Measurements from ENCODE around the gene BSG. TPM values are rescaled to one million over a fixed set of nuclear protein-coding genes. Genes with fewer than 3 reads are reported as not detected.

The BSG gene
- total RNA-seq, 2 donors from 2014 or later: 751 to 1,370 TPM

DNA sequence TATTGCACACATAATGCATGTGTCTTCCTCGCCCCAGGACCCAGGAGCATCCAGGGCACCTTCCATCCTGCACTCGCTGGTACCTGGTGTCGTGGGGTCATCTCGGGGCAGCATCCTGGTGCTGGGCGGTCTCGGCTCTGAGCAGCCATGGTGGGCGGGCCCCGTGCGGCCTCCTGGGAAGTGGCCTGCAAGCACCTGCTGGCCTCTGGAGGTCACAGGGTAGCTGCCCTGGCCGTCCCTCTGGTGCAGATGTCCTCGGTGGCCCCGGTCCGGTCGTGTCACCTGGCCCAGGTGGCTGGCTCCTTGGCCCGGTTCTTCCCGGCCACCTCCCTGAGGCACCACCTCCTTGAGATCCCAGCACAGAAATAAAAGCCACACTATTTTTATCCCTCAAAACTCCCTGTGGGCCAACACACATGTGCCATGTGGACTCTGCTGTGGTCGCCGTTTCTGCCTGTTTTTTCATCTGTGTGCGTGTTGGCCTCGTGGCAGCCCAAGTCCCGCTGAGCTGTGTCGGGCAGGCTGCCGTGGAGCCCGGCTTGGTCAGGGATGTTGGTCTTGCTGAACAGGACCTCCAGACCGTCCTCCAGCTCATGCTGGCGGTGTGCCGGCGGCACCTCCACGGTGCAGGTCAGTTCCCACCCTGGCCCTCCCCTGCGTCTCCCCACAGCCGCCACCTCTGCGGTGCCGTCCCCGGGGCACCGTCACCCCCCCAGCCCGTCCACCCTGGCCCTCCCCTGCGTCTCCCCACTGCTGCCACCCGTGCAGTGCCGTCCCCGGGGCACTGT is 33.6 kb upstream of the BSG start:
- intact Hi-C loops (cut with DNase I, micrococcal nuclease): no loop called here
- DNase-seq (no peak), ATAC-seq (no peak)

DNA sequence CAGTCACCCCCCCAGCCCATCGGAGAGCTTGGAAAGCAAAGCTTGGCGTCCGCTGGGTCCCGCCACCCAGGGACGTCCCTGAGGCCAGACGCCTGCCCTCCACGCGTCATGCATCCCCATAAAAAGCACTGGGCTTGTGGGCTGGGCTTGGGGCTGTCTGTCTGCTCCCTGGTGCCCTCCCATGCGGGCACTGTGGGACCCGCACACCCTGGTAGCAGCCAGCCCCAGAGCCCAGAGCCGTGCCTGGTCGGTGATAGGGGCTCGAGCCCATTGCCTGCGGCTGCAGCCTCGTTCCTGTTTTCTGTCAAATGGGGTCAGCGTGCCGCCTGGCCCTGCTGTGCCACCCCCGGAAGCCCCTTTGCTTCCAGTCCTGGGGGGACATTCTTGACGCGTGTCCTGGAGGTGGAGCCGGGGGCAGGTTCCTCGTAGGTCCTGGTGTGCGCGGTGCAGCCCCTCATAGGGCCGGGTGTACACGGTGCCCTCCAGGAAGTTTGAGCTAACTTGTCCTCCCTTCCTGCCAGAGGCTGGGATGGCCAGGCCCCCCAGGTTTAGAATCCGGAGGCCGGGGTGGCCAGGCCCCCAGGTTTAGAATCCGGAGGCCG is 32.9 kb upstream of the BSG start:
- intact Hi-C loops (cut with DNase I, micrococcal nuclease): no loop called here
- DNase-seq: no peak
- no peak for ATAC-seq

DNA sequence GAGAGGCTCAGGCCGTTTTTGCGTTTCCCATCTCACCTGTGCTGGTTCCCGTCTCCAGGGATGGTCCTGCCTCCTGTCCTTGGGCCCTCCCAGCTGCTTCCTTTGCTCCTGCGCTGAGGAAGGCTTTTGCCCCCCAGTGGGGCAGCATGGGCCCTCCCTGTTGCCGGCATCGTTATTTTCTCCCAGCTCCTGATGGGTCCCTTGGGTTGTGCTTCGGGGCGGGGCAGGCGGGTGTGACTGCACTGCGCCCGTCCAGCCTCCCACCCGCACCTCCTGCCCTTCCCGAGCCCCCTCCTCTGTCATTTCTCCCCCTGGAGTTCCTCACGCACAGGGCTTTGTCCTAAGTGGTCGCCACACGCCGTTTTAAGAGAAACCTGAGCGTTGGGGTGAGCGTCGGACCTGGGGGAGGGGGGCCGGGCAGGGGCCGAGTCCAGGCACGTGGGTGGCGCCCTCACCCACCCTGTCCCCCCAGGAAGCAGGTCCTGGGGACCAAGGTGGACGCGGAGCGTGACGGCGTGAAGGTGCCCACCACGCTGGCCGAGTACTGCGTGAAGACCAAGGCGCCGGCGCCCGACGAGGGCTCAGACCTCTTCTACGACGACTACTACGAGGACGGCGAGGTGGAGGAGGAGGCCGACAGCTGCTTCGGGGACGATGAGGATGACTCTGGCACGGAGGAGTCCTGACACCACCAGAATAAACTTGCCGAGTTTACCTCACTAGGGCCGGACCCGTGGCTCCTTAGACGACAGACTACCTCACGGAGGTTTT is 31.3 kb upstream of the BSG start:
- intact Hi-C loops (cut with DNase I, micrococcal nuclease): no loop called here
- ATAC-seq: no peak

GRCh38 chr19:541699-542098 is 30.7 kb upstream of the BSG start:
- intact Hi-C loops (cut with DNase I, micrococcal nuclease): no loop called here
- ATAC-seq: no peak

More for the DNA sequence above, 31.3 kb upstream of the BSG start:
- DNase-seq: no peak

DNA sequence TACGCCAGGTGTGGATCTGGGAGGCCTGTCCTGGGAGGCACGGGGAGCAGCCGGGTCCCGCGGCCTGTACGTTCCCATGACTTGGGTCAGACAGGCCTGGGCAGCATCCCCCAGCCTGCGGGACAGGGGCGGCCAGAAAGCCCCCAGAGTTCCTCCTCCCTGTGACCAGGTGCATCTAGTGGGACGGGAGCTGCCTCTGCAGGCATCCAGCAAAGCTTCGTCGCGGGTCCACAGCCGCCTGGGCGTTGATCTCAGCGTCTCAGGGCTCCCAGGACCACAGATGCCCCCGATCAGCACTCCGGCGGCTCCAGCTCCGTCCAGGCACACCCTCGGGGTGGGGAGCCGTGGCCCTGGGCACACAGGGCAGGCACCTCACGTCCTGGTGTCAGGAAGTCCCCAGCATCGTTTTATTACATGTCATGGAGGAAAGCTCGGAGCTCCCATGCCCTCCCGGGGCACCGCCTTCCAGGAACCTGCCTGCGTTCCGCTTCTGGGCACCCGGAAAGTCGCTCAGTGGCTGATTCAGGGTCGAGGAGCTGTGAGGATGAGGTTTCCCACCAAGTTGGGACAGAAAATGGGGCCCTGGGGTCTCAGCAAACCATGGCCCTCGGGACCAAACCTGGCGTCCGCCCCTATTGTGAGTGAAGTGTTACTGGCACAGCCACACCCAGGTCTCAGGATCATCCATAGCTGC is 30.1 kb upstream of the BSG start:
- intact Hi-C loops (cut with DNase I, micrococcal nuclease): no loop called here
- peak; percentile 9 for ATAC-seq

More at GRCh38 chr19:541699-542098, 30.7 kb upstream of the BSG start:
- no peak for DNase-seq

GRCh38 chr19:543910-544608 is 28.3 kb upstream of the BSG start, which contains the start of gene GZMM:
Gene GZMM (plus strand): TSS chr19:544053. CDS start chr19:544072, 19 bp downstream.
- DNase-seq (no peak), ATAC-seq (peak; percentile 34)
- intact Hi-C loops (cut with DNase I, micrococcal nuclease): no loop called here

More for the DNA sequence above, 30.1 kb upstream of the BSG start:
- DNase-seq: no peak

- intact Hi-C loops (cut with DNase I, micrococcal nuclease): no loop called here
- DNase-seq (no peak), ATAC-seq (no peak)
These were observed 25.3 kb upstream of the BSG start for GRCh38 chr19:547117-547516.

- intact Hi-C loops (cut with DNase I, micrococcal nuclease): no loop called here
- DNase-seq (no peak), ATAC-seq (no peak)
These were observed 24.3 kb upstream of the BSG start for GRCh38 chr19:547836-548720.

- no peak for ATAC-seq
- intact Hi-C loops (cut with DNase I, micrococcal nuclease): no loop called here
- peak in 1 of 2 donors; percentile 7 for DNase-seq
These were observed 23.2 kb upstream of the BSG start for GRCh38 chr19:548886-549830.

- DNase-seq (no peak), ATAC-seq (no peak)
- intact Hi-C loops (cut with DNase I, micrococcal nuclease): no loop called here
These were observed 17.6 kb upstream of the BSG start for GRCh38 chr19:554817-555216.

DNA sequence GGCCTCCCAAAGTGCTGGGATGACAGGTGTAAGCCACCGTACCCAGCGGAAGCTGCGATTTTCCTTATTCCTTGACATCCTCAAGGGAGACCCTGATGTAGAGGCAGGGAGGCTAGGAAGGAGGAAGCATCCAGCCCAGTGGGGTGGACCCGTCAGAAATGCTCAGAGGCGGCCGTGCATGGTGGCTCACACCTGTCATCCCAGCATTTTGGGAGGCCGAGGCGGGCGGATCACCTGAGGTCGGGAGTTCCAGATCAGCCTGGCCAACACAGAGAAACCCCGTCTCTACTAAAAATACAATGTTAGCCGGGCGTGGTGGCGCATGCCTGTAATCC is 17.0 kb upstream of the BSG start:
- ATAC-seq: no peak
- intact Hi-C loops (cut with DNase I, micrococcal nuclease): no loop called here

DNA sequence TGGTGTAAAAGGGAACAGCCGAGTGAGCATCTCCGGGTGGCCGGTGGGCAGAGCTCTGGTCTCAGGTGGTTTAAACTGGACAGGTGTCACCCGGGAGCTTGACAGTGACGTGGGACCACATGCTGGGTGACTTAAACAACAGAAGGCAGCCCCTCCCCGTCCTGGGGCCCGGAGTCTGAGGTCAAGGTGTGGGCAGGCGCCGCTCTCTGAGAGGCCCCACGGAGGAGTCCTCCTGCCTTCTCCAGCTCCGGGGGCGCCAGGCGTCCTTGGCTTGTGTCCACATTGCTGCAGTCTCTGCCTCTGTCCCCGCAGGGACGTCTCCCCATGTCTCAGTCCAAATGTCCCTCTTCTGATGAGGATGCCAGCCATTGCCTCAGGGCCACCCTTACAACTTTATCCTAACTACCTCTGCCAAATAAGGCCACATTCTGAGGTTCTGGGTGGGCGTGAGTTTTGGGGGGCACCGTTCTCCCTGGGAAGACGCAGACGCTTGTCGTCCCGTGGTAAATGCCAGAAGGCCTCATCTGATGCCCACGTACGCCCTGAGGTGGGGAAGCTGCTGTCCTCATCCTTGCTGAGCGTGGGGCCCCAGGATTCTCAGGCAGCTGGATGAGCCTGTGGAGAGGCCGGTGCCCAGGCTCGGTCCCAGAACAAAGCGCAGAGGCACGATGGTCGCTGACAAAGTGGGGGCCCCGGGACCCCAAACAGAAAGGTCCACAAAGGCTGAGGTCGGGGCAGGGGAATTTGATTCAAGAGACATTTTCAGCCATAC is 15.6 kb upstream of the BSG start:
- DNase-seq: no peak
- ATAC-seq: peak; percentile 9
- intact Hi-C loops (cut with DNase I, micrococcal nuclease): no loop called here

More for the DNA sequence above, 17.0 kb upstream of the BSG start:
- no peak for DNase-seq

- ATAC-seq: no peak
- DNase-seq: no peak
- intact Hi-C loops (cut with DNase I, micrococcal nuclease): no loop called here
These were observed 13.5 kb upstream of the BSG start for GRCh38 chr19:558770-559439.

- intact Hi-C loops (cut with DNase I, micrococcal nuclease): no loop called here
- DNase-seq (no peak), ATAC-seq (no peak)
These were observed 12.3 kb upstream of the BSG start for GRCh38 chr19:560121-560520.

DNA sequence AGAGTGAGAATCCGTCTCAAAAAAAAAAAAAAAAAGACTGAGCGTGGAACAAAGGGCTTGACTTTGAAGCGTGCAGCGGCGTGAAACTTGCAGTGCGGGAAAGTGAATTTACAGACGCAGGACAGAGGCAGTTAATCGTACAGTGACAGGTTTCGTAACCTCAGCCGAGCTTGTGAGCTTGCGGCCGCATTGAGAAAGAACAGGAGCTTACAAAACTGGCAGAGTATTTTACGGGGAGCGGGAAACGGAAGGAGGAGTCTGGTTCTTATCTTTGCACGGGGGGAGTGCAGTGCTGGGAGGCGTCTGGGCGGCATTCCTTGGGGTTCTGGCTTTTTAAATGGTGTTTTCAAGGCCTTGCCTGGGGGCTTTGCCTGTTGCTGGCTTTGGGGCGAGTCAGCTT is 6.0 kb upstream of the BSG start:
- peak in 1 of 2 donors; percentile 79 for DNase-seq
- ATAC-seq: no peak
- intact Hi-C loops (cut with DNase I, micrococcal nuclease): no loop called here

Measured in left colon (tissue), 2 donors.